NCI-H2196 (cell line): Measurements from ENCODE around the gene ARNT2.
A peak's percentile ranks its signal among the peaks of the same experiment; 100 is the strongest.

Source experiments
- DNase-seq: peaks from one replicate; lab custom pipeline; 2025; ENCODE audit not compliant: unreplicated experiment; lab: John Stamatoyannopoulos, UW

ARNT2 gene

DNA sequence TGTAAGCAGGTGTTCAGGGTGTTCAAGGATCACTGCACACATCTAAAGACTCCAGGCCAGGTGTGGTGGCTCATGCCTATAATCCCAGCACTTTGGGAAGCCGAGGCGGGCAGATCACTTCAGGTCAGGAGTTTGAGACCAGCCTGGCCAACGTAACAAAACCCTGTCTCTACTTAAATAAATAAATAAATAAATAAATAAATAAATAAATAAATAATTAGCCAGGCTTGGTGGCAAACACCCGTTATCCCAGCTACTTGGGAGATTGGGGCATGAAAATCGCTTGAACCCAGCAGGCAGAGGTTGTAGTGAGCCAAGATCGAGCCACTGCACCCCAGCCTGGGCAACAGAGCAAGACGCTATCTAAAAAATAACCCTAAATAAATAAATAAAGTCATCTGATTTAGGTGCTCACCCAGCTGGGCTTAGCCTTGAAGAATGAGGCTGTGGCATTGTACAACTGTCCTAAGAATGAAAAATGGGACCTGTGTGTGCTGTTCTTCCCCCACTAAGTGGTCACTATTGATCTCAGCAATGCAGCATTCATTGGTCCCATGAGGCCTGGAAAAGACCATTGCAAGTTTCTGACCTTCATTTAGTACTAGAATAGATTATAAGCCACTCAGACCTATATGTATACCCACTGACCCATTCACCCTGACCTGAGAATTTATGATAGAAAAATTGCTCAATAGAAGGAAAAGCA lies 208.1 kb downstream of the ARNT2 start:
- no peak for DNase-seq

DNA sequence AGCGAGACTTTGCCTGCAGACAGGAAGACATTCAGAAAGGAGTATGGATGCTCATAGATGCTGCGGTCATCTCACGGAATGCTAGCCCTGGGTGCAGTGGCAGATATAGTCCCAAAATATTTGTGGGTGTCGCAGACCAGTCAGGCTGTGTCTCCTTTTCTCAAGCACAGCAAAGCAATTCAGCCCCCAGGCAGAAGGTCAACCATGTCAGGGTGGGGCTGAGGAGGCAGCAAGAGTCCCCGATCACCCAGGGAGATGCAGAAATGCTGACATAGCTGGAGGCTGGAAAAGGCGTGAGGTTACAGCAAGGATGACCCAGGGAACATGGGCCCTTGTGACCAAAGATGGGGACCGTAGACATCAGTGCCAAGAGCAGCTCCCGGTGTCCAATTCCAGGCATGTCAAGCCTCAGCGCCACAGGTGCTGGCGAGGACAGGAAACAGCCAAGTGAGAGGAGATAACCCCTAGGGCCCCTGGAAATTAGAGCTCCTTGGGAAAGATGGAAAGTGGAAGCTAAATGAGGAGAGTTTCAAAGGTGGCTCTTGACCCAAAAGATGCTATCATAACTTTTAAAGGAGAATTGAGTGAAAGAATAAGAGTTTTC lies 209.7 kb downstream of the ARNT2 start:
- no peak for DNase-seq

DNA sequence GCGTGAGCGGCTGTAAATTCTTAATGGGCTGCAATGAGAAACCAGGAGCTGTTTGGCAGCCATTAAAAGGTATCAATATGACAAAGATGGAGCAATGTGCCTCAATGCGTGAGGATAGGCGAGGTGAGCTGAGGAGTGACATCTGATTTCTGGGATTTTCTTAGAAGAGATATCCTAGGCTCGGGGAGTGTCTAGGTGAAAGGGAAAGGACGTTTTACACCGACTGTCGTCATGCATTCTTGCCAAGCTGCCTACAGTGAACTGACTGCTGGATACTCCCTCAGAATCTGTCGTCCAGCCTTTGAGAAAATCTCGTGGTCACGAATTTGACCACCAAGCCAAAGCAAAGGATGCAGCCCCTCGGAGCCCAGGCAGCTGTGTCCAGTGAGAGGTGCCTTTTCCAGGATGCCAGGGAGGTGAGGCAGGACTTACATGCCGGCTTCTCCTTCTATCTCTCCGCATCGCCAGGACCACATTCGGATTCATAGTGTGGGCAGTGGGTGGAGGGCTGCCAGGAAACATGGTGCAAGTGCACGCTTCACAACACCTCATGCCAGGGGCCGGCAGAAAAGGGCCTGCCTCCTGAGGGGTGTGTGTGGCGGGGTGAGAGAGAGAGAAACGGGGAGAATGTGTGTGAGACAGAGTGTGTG lies 210.7 kb downstream of the ARNT2 start:
- DNase-seq = no peak

DNA sequence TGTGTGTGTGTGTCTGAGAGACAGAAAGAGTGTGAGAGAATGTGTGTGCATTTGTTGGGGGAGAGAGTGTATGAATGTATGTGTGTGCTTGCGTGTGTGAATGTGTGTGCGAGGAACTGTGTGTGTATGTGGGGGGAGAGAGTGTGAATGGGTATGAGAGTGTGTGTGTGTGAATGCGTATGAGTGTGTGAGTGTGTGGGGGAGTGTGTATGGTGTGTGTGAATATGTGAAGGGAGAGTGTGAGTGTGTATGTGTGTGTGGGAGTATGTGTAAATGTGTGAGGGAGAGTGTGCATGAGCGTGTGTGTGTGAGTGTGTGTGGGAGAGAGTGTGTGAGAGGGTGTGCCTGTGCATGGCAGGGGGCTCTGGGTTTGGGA lies 211.2 kb downstream of the ARNT2 start:
- DNase-seq = no peak

DNA sequence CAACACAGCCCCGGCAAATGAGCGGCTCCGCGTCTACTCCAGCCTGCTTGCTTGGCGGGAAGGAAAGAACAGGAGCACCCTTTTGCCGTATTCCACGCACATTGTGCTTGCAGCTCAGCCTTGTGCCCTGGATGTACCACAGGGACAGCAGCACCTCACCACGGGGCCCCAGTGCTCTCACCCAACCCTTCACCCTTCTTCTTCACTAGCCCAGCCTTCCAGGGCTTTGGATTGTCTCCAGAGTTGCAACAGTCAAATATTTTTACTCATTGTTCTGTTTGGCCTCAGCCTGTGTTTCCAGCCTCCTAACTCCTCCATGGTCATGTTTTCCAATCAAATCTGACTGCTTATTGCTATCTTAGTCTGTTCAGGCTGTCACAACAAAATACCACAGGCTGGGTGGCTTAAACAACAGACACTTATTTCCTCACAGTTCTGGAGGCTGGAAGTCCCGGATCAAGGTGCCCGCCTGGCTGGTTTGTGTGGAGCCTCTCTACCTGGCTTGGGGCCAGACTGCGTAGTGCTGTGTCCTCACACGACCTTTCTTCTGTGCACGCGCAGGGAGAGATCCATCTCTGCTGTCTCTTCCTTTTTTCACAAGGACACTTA lies 211.7 kb downstream of the ARNT2 start:
- DNase-seq = peak; percentile 67

DNA sequence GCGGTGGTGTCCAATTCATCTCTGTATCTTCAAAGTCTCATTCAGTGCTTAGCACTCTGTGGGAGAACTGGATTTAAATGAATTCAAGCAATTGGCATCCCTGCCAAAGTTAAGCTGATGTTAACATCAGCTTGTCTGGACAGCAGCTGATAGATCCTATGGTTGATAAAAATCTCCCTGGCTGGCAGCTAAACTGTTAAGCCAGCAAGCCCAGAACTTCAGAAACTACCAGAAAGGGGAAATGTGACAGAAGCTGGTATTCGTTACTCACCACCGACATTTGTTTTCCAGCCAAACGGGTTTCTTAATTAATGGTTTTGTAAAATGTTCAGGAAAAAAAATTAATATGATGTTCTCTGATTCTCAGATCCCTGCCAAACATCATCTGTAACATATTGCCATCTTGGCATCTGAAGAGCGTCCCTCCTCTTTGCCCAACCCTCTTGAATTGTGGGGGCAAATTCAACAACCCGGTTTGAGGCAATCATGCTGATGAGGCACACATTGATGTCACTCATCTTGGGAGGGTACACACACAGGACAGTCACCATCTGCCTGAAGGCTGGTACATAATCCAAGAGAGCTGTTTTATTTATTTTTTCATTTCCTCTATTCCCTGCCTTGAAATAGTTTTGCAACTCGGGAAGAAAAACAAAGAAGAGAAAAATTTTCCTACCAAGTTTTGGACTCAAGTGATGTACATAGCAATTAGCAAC lies 214.7 kb downstream of the ARNT2 start:
- no peak for DNase-seq

DNA sequence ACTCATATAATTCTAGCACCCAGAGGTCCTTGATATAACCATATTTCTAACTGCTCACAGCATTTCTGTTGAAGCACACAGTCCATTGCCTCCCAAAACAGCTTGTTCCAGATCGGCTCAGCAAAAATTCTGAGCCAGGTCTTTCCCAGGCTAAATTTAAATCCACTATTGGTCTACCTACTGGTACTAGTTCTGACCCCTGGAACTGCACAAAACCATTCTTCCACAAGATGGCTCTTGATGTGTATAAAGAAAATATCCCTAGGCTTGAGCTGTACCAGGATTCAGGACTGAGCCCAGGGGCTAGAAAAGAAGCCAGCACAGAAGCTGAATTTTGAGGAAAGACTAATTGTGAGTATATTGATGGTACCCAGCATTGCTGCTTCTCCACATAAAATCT lies 215.5 kb downstream of the ARNT2 start:
- DNase-seq = no peak

DNA sequence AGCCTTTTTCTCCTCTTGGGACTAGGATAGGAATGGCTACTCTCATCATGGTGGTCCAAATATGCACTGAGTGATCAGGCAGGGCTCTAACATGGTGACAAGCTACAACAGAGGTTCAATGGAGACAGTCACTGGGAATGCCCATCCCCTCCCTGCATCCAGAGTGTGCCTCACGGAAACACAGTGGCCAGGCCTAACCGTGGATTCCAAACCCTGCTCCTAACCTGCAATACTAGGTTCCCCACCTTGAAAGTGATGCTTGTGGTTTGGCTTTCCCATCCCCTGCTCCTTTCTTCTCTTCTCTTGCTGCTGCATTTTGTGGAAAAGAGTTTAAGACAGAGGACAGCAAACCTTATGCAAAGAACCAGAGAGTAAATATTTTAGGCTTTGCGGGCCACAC lies 216.0 kb downstream of the ARNT2 start:
- no peak for DNase-seq

DNA sequence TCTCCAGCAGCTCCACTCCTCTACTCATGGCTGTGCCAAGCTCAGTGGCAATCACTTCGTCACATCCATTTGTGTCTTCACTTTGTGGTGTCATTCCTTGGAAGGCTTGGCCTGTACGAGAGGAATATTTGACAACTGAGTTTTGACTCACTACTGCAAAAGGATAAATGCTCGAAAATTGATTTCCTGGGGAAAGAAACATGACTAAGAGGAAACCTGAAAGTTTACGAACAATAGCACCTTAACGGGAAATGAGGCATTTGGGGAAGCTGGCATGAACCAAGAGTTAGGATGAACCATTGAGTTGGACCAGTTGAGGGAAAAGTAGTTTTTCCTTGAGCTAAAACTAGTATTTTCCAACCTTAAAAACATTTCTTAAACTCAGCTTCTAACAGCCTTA lies 216.7 kb downstream of the ARNT2 start:
- DNase-seq = no peak

DNA sequence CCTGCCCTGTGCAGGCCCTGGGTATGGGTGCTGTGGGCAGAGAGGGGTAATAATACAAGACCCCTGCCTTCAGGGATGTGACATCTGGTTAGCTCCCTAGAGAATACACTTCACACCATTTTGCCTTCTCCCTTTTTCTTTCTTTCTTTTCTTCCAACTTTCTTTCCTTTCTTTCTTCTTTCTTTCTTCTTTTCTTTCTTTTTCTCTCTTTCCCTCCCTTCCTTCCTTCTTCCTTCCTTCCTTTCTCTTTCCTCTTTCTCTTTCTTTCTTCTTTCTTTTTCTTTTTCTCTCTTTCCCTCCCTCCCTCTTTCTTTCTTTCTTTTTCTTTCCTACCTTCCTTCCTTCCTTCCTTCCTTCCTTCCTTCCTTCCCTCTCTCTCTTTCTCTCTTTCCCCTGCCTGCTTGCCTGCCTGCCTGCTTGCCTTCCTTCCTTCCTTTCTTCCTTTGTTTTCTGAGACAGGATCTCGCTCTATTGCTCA lies 222.5 kb downstream of the ARNT2 start:
- DNase-seq = no peak

DNA sequence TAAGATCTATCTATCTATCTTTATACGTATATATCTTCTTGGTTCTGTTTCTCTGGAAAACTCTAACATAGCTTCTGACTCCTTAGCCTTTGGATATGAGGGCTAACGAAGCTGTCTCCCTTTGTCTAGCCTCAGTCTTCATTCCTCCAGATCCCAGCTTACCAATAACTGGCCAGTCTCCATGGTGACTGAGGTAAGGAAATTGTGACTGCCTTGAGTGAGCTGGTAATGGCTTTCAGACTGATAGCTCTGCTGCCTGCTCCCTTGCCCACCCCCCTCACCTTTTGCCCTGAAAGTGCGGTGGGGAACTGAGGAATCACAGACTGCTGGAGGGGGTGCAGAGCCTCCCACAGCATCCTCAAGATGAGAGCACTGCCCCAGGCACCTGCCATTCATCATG lies 225.2 kb downstream of the ARNT2 start:
- DNase-seq = no peak

DNA sequence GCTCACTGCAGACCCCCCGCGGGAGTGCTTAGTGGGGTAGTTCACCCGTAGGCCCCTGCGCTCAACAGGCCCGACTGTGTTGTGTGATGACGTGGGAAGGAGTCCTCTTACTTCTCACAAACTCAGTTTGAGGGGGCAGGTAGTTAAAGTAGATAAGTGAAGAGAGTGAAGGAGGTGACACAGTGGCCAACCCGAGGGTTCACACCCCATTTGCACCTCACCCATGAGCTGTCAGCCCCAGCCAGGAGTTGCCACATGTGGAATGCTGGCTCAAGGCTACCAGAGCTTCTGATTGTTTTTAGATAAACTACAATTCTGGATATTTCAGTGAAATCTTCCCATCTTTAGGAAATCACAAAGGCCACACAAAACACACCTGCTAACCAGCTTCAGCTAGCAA lies 226.8 kb downstream of the ARNT2 start:
- no peak for DNase-seq

DNA sequence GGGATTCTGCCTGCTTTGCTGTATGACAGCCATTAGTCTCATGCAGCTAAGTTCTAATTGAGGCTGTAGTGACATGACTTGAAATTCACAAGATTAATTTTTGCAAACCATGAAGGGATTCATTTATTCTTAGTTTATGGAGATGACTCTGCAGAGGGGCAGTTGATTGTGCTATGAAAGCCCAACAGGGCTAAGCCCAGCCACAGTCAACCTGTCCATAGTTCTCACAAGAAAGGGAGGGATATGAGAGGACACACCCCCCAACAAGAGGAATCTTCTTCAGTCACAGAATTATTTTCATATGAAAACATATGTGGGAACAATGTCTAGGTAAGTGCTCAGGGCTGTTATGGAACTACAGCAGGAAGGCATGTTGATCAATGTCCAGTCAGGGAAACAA lies 229.0 kb downstream of the ARNT2 start:
- DNase-seq = no peak

DNA sequence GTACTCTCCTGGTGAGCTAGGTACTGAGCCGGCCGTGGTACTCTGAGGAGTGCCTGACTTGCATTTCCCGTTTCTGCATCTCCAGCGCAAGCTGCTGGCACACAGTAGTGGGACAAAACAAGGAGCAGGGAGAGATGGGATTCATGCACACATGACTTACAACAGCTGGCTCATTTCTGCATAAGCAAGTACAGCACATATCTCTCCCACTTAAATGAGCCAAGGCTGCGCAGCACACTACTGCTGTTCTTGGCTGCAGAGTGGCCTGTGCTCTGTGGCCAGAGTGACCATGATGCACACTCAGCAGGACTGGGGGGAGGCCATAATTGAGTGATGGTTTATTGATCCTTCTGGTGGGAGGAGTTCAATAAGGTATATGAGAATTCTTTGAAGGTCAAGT lies 231.8 kb downstream of the ARNT2 start:
- DNase-seq = no peak

DNA sequence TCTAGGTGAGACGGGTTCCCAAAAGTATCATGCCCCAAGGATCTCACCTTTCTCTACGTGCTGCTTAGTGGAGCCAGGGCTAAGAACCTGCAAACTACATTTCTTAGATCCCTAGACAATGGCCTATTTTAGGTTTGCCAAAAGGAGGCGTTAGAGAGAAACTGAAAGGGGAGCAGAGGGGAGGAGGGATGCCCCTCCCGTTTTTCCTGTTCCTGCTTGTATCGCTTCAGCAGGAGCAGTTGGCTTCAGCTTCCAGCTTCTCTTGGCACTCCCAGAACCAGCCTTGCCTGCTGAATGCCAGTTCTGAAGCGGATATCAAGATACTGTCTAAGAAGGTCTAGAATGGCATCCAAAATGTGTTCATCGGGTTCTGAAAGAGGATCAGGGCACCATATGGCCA lies 232.5 kb downstream of the ARNT2 start:
- no peak for DNase-seq

DNA sequence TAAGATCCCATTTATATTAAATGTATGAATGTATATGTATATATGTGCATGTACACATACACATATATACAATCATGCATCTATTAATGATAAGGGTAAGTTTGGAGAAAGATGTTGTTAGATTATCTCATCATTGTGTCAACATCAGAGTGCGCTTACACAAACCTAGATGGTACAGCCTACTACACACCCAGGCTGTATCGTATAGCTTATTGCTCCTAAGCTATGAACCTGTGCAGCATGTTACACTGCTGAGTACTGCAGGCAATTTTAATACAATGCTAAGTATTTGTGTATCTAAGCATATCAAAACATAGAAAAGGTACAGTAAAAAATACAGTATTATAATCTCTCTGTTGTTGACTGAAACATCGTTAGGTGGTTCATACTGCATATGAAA lies 233.6 kb downstream of the ARNT2 start:
- DNase-seq = no peak

DNA sequence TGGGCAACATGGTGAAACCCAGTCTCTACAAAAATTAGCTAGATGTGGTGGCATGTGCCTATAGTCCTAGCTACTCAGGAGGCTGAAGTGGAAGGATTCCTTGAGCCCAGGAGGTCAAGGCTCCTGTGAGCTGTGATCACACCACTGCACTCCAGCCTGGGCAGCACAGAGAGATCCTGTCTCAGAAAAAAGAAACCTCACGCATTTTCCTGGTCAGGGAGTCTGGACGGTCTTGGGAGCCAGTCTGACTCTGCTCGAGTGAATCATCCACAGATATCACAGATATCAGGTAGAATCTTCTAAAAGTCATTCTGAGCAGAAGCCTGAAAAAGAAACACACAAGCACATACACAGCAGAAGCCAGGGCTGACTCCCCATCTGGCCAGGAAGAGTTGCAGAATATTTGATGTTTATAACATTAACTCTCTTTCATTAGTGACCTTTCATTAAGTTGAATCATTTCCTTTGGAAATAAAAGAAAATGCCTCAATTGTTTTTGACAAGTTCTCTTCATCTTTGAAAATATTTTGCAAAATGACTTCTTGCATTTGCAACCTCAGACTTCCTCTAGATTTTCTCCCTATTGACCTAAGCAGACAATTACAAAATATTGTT lies 234.5 kb downstream of the ARNT2 start:
- no peak for DNase-seq

DNA sequence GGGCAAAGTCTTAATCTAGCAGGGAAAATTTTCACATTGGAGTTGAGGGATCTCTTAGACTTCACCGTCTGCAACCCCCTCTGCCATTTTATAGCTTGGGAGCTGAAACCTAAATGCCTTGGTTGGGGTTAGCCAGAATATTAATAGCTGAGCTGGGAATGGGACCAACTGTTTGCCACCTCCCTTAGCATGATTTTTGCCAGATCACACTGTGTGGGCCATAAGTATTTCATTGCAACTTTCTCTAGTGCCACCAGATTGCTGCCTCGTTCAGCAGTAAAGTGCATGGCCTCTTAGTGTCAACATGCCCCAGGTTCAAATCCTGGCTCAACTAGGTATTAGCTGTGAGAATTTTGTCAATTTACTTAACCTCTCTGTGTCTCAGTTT lies 235.0 kb downstream of the ARNT2 start:
- no peak for DNase-seq

DNA sequence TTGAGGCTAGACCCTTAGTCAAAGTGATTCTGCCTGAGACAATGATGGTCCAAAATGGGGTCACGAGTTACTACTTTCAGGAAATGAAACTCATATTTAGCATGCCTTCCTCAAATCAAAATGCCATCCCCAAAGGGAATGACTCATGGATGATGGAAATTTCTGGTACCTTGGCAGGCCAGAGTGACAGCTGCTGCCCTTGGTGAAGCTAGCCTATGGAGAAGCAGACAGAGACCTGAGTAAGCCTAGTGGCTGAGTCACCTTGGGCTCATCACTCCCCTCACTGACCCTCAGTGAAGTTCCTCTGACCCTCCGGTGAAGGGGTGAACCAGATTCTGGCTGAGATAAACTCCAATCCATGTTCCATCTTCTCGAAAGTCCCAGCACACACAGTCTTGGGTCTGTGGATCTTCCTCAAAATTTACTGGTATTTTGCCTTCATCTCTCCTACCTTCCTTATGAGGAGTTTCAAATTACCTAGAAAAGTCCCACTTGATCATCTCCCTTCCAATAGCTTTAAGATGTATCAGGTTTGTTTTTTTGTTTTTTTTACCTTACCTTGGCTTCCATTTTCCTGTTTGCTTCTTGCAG lies 236.4 kb downstream of the ARNT2 start:
- DNase-seq = no peak

DNA sequence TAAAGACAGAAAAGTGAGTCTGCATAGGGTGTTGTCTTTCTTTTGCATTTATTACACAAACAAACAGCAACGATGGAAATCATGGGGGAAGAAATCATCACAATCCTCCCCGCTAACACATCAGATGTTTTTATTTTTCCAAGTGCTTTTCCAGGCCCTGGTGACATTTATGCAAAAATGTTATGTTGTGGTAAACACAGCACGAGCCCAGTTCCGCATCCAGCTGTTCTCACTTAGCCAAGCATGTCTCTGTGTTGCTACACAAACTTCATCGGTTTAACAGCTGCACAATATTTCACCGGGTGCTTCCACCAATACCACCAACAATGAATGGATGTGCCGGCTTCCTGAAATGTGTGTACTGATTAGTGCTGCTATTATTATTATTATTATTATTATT lies 237.2 kb downstream of the ARNT2 start:
- no peak for DNase-seq
